ENCODE measurements around the gene TRIM68. TPM values are rescaled to one million over a fixed set of nuclear protein-coding genes. Genes with fewer than 3 reads are reported as not detected.

Gene TRIM68
- total and polyA plus RNA-seq, 2 of the 4 experiments (the other 2 are of a cell fraction) = 8.1 to 8.4 TPM

DNA sequence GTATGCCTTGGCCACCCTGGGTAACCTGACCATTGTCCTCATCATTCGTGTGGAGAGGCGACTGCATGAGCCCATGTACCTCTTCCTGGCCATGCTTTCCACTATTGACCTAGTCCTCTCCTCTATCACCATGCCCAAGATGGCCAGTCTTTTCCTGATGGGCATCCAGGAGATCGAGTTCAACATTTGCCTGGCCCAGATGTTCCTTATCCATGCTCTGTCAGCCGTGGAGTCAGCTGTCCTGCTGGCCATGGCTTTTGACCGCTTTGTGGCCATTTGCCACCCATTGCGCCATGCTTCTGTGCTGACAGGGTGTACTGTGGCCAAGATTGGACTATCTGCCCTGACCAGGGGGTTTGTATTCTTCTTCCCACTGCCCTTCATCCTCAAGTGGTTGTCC is 31.9 kb upstream of the TRIM68 start:
- no peaks in the 10 kb centered on the region for H3K9me3 ChIP-seq (ENCODE audit: control insufficient read depth, insufficient read depth, low read length)
- H2BK20ac ChIP-seq (ENCODE audit: low read depth, low read length) = no peak overlapping the region
- no peak overlapping the region for H2AK5ac ChIP-seq (ENCODE audit: low read depth, low read length)
- no peak overlapping the region for H2BK120ac ChIP-seq (ENCODE audit: low read depth, low read length)
- no peak overlapping the region for H3K4me2 ChIP-seq (ENCODE audit: low read depth, low read length)
- no peak overlapping the region for H2BK5ac ChIP-seq (ENCODE audit: low read depth, low read length, poor library complexity, severe bottlenecking)
- POLR2A ChIA-PET (ENCODE audit: unreplicated experiment) = no interaction called here
- no peak overlapping the region for H2AK9ac ChIP-seq (replicated peaks; ENCODE audit: low read depth, low read length, poor library complexity)
- H3K79me1 ChIP-seq (ENCODE audit: low read depth in 1 of 2, low read length in 2 of 2) = no peaks in the 10 kb centered on the region
- H2AFZ ChIP-seq (replicated peaks; ENCODE audit: low read length, poor library complexity) = no peak overlapping the region
- no peak overlapping the region for H2BK15ac ChIP-seq (ENCODE audit: low read depth, low read length)
- ATAC-seq (ENCODE audit: low read depth) (no peak), DNase-seq (no peak)
- CTCF ChIA-PET = no interaction called here
- TF ChIP-seq BHLHE40 (IDR thresholded peaks at IDR 0.05; ENCODE audit: low read depth, low read length) (no peak), MAZ (IDR thresholded peaks at IDR 0.05; ENCODE audit: borderline replicate concordance, low read depth, low read length) (no peak), CEBPB (IDR thresholded peaks at IDR 0.05; ENCODE audit: low read depth, low read length) (no peak), CHD1 (IDR thresholded peaks at IDR 0.05; ENCODE audit: low read depth, low read length) (no peak)
- TF ChIP-seq, protein P1, sequence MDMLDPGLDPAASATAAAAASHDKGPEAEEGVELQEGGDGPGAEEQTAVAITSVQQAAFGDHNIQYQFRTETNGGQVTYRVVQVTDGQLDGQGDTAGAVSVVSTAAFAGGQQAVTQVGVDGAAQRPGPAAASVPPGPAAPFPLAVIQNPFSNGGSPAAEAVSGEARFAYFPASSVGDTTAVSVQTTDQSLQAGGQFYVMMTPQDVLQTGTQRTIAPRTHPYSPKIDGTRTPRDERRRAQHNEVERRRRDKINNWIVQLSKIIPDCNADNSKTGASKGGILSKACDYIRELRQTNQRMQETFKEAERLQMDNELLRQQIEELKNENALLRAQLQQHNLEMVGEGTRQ (IDR thresholded peaks at IDR 0.05; ENCODE audit: low read depth, low read length) = no peak
- no peak overlapping the region for H3K9ac ChIP-seq (ENCODE audit: low read depth, low read length)
- no peak overlapping the region for H4K5ac ChIP-seq (ENCODE audit: low read depth, low read length)
- no peak overlapping the region for H4K8ac ChIP-seq (ENCODE audit: low read depth in 2 of 2, low read length in 2 of 2)
- intact Hi-C loops (cut with micrococcal nuclease) = no loop called here
- no peaks in the 10 kb centered on the region for H3K4me1 ChIP-seq (ENCODE audit: control insufficient read depth, insufficient read depth, low read length)
- H3K4ac ChIP-seq (ENCODE audit: low read depth, low read length) = no peak overlapping the region
- no peaks in the 10 kb centered on the region for H3K36me3 ChIP-seq (ENCODE audit: control insufficient read depth, insufficient read depth, low read length)
- no peak overlapping the region for H3K56ac ChIP-seq (ENCODE audit: extremely low read depth, insufficient read depth, low read length)
- no peaks in the 10 kb centered on the region for H3K9me1 ChIP-seq (ENCODE audit: insufficient read depth, low read length)
- H3K27me3 ChIP-seq (ENCODE audit: control insufficient read depth, insufficient read depth, low read length) = peaks cover 2% of the 10 kb centered on the region; the same call in 1 of the 2 replicates
- no TSS peak for BruUV-seq (replicated peaks)
- H3K27ac ChIP-seq (ENCODE audit: insufficient read depth, low read length) = no peak overlapping the region
- in situ Hi-C loops (cut with MboI; ENCODE audit: low sequenced_read_pairs) = loop anchor here (5.0 to 10.0 kb wide), 3 partner anchors 182 to 745 kb away; partner anchors contain the start of genes OR51F2, OR51L1 and OR51M1
- no peak overlapping the region for H3K23ac ChIP-seq (ENCODE audit: low read depth, low read length)
- H3K18ac ChIP-seq (ENCODE audit: low read depth, low read length) = no peak overlapping the region
- no peak overlapping the region for H3K4me3 ChIP-seq (ENCODE audit: insufficient read depth, low read depth, low read length)
- 58% methylated on average over 6 of the region's 6 CpGs; no CpG with 5 or more reads in 1 of the 2 experiments for WGBS, 2 experiments (ENCODE audit: extremely low coverage in 2 of 2, insufficient read length in 1 of 2)
- H4K91ac ChIP-seq (ENCODE audit: insufficient read depth, low read depth, low read length) = no peak overlapping the region
- no peak overlapping the region for H3K14ac ChIP-seq (replicated peaks; ENCODE audit: low read depth, low read length)
- dilution Hi-C loops (cut with HindIII; ENCODE audit: low sequenced_read_pairs, unreplicated experiment) = no loop called here
- no peaks in the 10 kb centered on the region for H4K20me1 ChIP-seq (ENCODE audit: insufficient read depth, low read length)
